T-cell (primary cell): Measurements from ENCODE around the gene ANK3. TPM values are rescaled to one million over a fixed set of nuclear protein-coding genes. Genes with fewer than 3 reads are reported as not detected.

Experiments used
- ATAC-seq, 4 experiments: fragments of 200-7000 bp in 3 of 4; fragments of 150-1000 bp in 1 of 4; cut with Tn5 transposase; replicated peaks in 1 of 4; 1 replicate in 3 of 4; 2 replicates in 1 of 4; pipeline ENCODE4 v1.10.0; 2021; ENCODE audit warnings: moderate library complexity in 3 of 4, mild to moderate bottlenecking in 2 of 4, moderate number of reproducible peaks in 1 of 4
- CTCF ChIA-PET, 2 donors: fragments of 300-600 bp; sonication (Branson Sonifier 250); formaldehyde crosslinking; loops; one replicate each; lab custom pipeline; 2022; ENCODE audit warnings: antibody characterized with exemption in 2 of 2; lab: Charles Lee
- POLR2A ChIA-PET, 2 donors: fragments of 300-600 bp; sonication (Branson Sonifier 250); formaldehyde crosslinking; loops; one replicate each; lab custom pipeline; 2022; ENCODE audit warnings: antibody characterized with exemption in 2 of 2; lab: Charles Lee
- DNase-seq, 35 experiments: peaks; one replicate each; pipeline versions ENCODE4 v3.0.0 to v3.0.0-alpha.2; 2013 to 2023
- H3K27ac ChIP-seq: one replicate; pipeline ENCODE4 v1.5.1; 2013; ENCODE audit warnings: low read length
- H3K27me3 ChIP-seq, 2 experiments: replicated peaks in 1 of 2; 1 replicate in 1 of 2; 2 replicates in 1 of 2; pipeline versions ENCODE4 v1.6.1 to v1.7.0; 2013; ENCODE audit warnings: low read length in 1 of 2, mixed read lengths in 1 of 2; ENCODE audit not compliant: control insufficient read depth in 2 of 2, insufficient read depth in 2 of 2; ENCODE audit errors: extremely low read depth in 1 of 2
- H3K36me3 ChIP-seq, 2 donors: 1 replicate in 1 of 2; 2 replicates in 1 of 2; pipeline versions ENCODE4 v1.6.1 to v1.7.0; 2013; ENCODE audit warnings: low read length in 1 of 2; ENCODE audit not compliant: control insufficient read depth in 2 of 2, insufficient read depth in 1 of 2; ENCODE audit errors: extremely low read depth in 1 of 2
- H3K4me1 ChIP-seq, 2 experiments: 1 replicate in 1 of 2; 2 replicates in 1 of 2; pipeline versions ENCODE4 v1.6.1 to v1.7.0; 2013; ENCODE audit warnings: low read length in 2 of 2, mixed read lengths in 1 of 2; ENCODE audit not compliant: insufficient read depth in 2 of 2, control insufficient read depth in 1 of 2; ENCODE audit errors: extremely low read depth in 1 of 2
- H3K4me3 ChIP-seq, 2 donors: 1 replicate in 1 of 2; 2 replicates in 1 of 2; pipeline versions ENCODE4 v1.5.1 to v1.7.0; 2013; ENCODE audit warnings: mild to moderate bottlenecking in 2 of 2, low read length in 1 of 2, moderate library complexity in 1 of 2; ENCODE audit not compliant: control insufficient read depth in 1 of 2; ENCODE audit errors: extremely low read depth in 1 of 2
- H3K9me3 ChIP-seq: 2 replicates; pipeline ENCODE4 v1.7.0; 2013
- H3K27ac Mint-ChIP-seq, 2 donors: one replicate each; pipeline ENCODE4 v1.8.0; 2020 to 2021; ENCODE audit warnings: mild to moderate bottlenecking in 2 of 2, mixed read lengths in 2 of 2
- H3K27me3 Mint-ChIP-seq, 2 donors: one replicate each; pipeline ENCODE4 v1.8.0; 2021 to 2022; ENCODE audit warnings: mixed read lengths in 2 of 2
- H3K36me3 Mint-ChIP-seq: one replicate; pipeline ENCODE4 v1.8.0; 2021; ENCODE audit warnings: mixed read lengths
- H3K4me1 Mint-ChIP-seq, 3 donors: one replicate each; pipeline ENCODE4 v1.8.0; 2020 to 2022; ENCODE audit warnings: mixed read lengths in 3 of 3, mild to moderate bottlenecking in 1 of 3
- H3K4me3 Mint-ChIP-seq, 3 donors: one replicate each; pipeline ENCODE4 v1.8.0; 2020 to 2022; ENCODE audit warnings: mild to moderate bottlenecking in 3 of 3, mixed read lengths in 3 of 3, moderate library complexity in 3 of 3
- H3K9me3 Mint-ChIP-seq, 3 donors: one replicate each; pipeline ENCODE4 v1.8.0; 2020 to 2022; ENCODE audit warnings: mixed read lengths in 3 of 3
- WGBS: methylation state at CpG from one replicate; pipeline ENCODE4 v1.1.5; 2013; ENCODE audit warnings: missing lambda C conversion rate; ENCODE audit not compliant: insufficient coverage; 5-methylcytosine and 5-hydroxymethylcytosine counted together
- total RNA-seq, 35 experiments: library from RNA in 6 of 35; stranded (reverse) in 6 of 35; fragments of 120-200 nt in 1 of 35; gene quantifications; one replicate each; pipeline versions ENCODE4 v1.2.1 to v1.2.4 and lab custom pipeline; 2013 to 2026

Gene ANK3
- total RNA-seq, 5 donors from 2014 or later (not counting 1 experiment from before 2014, with no cell fraction given) = 43.0 to 74.8 (median 56.7) TPM

GRCh38 chr10:60414877-60415585 is 25.4 kb upstream of the ANK3 start:
- Mint-ChIP-seq H3K27me3 (no peaks in the 10 kb centered on the region), H3K27ac (no peak overlapping the region), H3K9me3 (no peaks in the 10 kb centered on the region), H3K4me1 (peaks cover 4 to 11% (median 7%) of the 10 kb centered on the region in 3 donors), H3K4me3 (no peak overlapping the region), H3K36me3 (peaks cover 13% of the 10 kb centered on the region)
- ChIA-PET POLR2A (no interaction called here), CTCF (no interaction called here)
- ATAC-seq = no peak
- WGBS = 86% methylated on average over 2 of the region's 12 CpGs
- Histone ChIP-seq H3K27ac (no peak overlapping the region), H3K27me3 (no peaks in the 10 kb centered on the region), H3K36me3 (no peaks in the 10 kb centered on the region), H3K9me3 (no peaks in the 10 kb centered on the region), H3K4me1 (no peaks in the 10 kb centered on the region), H3K4me3 (no peak overlapping the region)
- no peak for DNase-seq

GRCh38 chr10:60414111-60414510 is 24.4 kb upstream of the ANK3 start:
- POLR2A ChIA-PET = no interaction called here
- H3K9me3 ChIP-seq = no peaks in the 10 kb centered on the region
- Mint-ChIP-seq H3K9me3 (no peaks in the 10 kb centered on the region), H3K4me1 (peaks cover 4 to 11% (median 7%) of the 10 kb centered on the region in 3 donors), H3K4me3 (no peak overlapping the region), H3K36me3 (peaks cover 17% of the 10 kb centered on the region), H3K27ac (no peak overlapping the region), H3K27me3 (no peaks in the 10 kb centered on the region)
- no CpG with 5 or more reads among the region's 2 CpGs for WGBS
- H3K36me3 ChIP-seq = no peaks in the 10 kb centered on the region
- DNase-seq = no peak
- H3K27ac ChIP-seq = no peak overlapping the region
- ATAC-seq = no peak
- CTCF ChIA-PET = no interaction called here
- no peaks in the 10 kb centered on the region for H3K4me1 ChIP-seq
- no peak overlapping the region for H3K4me3 ChIP-seq
- no peaks in the 10 kb centered on the region for H3K27me3 ChIP-seq

- Mint-ChIP-seq H3K9me3 (no peaks in the 10 kb centered on the region), H3K36me3 (peaks cover 20% of the 10 kb centered on the region), H3K4me3 (no peak overlapping the region), H3K4me1 (peaks cover 4 to 11% (median 7%) of the 10 kb centered on the region in 3 donors), H3K27ac (no peak overlapping the region), H3K27me3 (no peaks in the 10 kb centered on the region)
- no CpG with 5 or more reads among the region's 2 CpGs for WGBS
- no peaks in the 10 kb centered on the region for H3K36me3 ChIP-seq
- ChIA-PET CTCF (no interaction called here), POLR2A (no interaction called here)
- no peaks in the 10 kb centered on the region for H3K27me3 ChIP-seq
- no peak overlapping the region for H3K27ac ChIP-seq
- DNase-seq = no peak
- ATAC-seq = no peak
- no peaks in the 10 kb centered on the region for H3K4me1 ChIP-seq
- H3K9me3 ChIP-seq = no peaks in the 10 kb centered on the region
- H3K4me3 ChIP-seq = no peak overlapping the region
These were observed 23.8 kb upstream of the ANK3 start for GRCh38 chr10:60413306-60414012.

DNA sequence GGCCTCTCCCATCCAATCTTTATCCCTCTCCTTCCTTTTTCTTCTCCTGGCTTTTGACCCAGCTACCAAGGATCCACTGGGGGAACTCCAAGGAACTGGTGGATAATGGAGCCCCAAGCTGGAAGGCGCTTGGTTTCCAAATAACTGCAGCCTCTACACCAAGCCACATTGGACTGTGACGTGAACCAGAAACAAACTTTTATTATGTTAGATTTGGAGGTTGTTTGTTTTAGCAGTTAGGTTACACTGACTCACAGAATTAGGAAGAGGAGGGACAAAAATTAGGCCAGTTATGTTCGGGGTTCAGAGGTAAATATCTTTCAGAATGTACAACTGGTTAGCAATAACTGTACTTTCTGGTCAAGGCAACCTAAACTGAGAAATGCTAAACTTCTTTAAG is 21.3 kb upstream of the ANK3 start:
- Histone ChIP-seq H3K9me3 (no peaks in the 10 kb centered on the region), H3K36me3 (no peaks in the 10 kb centered on the region), H3K27ac (no peak overlapping the region), H3K4me3 (no peak overlapping the region), H3K27me3 (no peaks in the 10 kb centered on the region), H3K4me1 (no peaks in the 10 kb centered on the region)
- Mint-ChIP-seq H3K4me3 (no peak overlapping the region), H3K27me3 (no peaks in the 10 kb centered on the region), H3K9me3 (no peaks in the 10 kb centered on the region), H3K27ac (no peak overlapping the region), H3K4me1 (peaks cover 4 to 7% (median 7%) of the 10 kb centered on the region in 3 donors), H3K36me3 (peaks cover 25% of the 10 kb centered on the region)
- ChIA-PET CTCF (no interaction called here), POLR2A (no interaction called here)
- no CpG with 5 or more reads among the region's 3 CpGs for WGBS
- no peak for ATAC-seq
- no peak for DNase-seq

- H3K4me3 Mint-ChIP-seq = no peak overlapping the region
- no CpG with 5 or more reads among the region's 2 CpGs for WGBS
- H3K27me3 Mint-ChIP-seq = no peaks in the 10 kb centered on the region
- no peak overlapping the region for H3K4me3 ChIP-seq
- no peaks in the 10 kb centered on the region for H3K9me3 ChIP-seq
- ATAC-seq = no peak
- DNase-seq = no peak
- CTCF ChIA-PET = interaction anchor here in 1 of 2 donors (0.5 kb wide), 2 partner anchors 25 to 55 kb away, joined by 3 to 5 read pairs; no protein-coding TSS in a partner anchor
- no peaks in the 10 kb centered on the region for H3K27me3 ChIP-seq
- POLR2A ChIA-PET = interaction anchor here in 1 of 2 donors (0.5 kb wide), 1 partner anchor 1100 kb away, joined by 3 read pairs; no protein-coding TSS in a partner anchor
- H3K4me1 ChIP-seq = no peaks in the 10 kb centered on the region
- no peak overlapping the region for H3K27ac Mint-ChIP-seq
- peaks cover 27% of the 10 kb centered on the region for H3K36me3 Mint-ChIP-seq
- no peaks in the 10 kb centered on the region for H3K36me3 ChIP-seq
- H3K4me1 Mint-ChIP-seq = peaks cover 0 to 2% (median 0%) of the 10 kb centered on the region in 3 donors
- peaks cover 0 to 3% (median 2%) of the 10 kb centered on the region in 3 donors for H3K9me3 Mint-ChIP-seq
- H3K27ac ChIP-seq = no peak overlapping the region
These were observed 19.5 kb upstream of the ANK3 start for GRCh38 chr10:60409202-60409601.

DNA sequence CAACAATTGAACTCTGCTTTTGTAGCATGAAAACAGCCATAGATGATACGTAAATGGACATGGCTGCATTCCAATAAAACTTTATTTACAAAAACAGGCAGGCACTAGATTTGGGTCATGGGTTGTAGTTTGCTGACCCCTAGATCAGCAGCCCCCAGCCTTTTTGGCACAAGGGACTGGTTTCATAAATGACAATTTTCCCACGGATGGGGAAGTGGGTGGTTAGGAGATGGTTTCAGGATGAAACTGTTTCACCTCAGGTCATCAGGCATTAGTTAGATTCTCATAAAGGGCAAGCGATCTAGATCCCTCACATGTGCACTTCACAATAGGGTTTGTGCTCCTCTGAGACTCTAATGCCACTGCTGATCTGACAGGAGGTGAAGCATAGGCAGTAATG is 16.5 kb upstream of the ANK3 start:
- CTCF ChIA-PET = no interaction called here
- H3K4me3 Mint-ChIP-seq = no peak overlapping the region
- H3K27me3 ChIP-seq = no peaks in the 10 kb centered on the region

More for the DNA sequence above, 16.5 kb upstream of the ANK3 start:
- no peak for ATAC-seq
- POLR2A ChIA-PET = no interaction called here
- Mint-ChIP-seq H3K36me3 (peaks cover 23% of the 10 kb centered on the region), H3K27ac (no peak overlapping the region), H3K27me3 (no peaks in the 10 kb centered on the region), H3K4me1 (peaks cover 0 to 2% (median 0%) of the 10 kb centered on the region in 3 donors), H3K9me3 (peaks cover 0 to 5% (median 2%) of the 10 kb centered on the region in 3 donors)
- no peaks in the 10 kb centered on the region for H3K9me3 ChIP-seq
- no peak overlapping the region for H3K4me3 ChIP-seq
- WGBS = 40% methylated on average over 1 of the region's 3 CpGs
- no peak overlapping the region for H3K27ac ChIP-seq
- no peak for DNase-seq
- H3K4me1 ChIP-seq = no peaks in the 10 kb centered on the region
- H3K36me3 ChIP-seq = no peaks in the 10 kb centered on the region
